Right lobe of liver (tissue), 4 donors: ENCODE measurements around the gene NRM.

Source experiments
- POLR2A ChIP-seq: fragments of 450-650 bp; IDR thresholded peaks from one replicate; pipeline ENCODE4 v1.6.1; 2017; ENCODE audit warnings: antibody characterized with exemption, mild to moderate bottlenecking
- TF ChIP-seq, protein P1 (sequence below), 4 donors: fragments of 200-600 bp in 3 of 4; fragments of 450-650 bp in 1 of 4; IDR thresholded peaks; one replicate each; pipeline versions ENCODE4 v1.5.1 to v1.8.0; 2016 to 2022; ENCODE audit warnings: antibody characterized with exemption in 4 of 4, mild to moderate bottlenecking in 2 of 4
- donor health status: DM: no; HTN: no; CAD: no.
- donor health status: DM: no; HTN: no; CAD: no.
- donor health status: DM: no; HTN: yes; CAD: no.

DNA sequence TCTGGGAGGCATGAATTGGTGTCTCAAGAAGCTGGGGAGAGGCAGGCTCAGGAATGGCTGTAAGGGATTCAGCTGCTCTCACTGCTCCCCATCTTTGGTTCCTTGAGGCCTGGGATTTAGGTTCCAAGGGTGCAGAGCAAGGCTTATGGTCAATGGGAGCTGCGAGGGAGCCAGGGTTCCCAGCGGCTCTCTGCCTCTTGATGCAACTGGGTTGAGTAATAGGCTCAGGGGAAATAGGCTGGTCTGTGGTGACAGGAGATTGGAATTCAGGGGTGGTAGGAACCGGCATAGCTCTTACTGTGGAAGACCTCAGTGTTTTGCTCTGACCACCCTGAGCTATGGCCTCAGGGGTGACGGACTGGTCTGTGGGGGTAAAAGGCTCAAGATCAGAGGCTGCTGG, 13.0 kb upstream of the NRM start:
- TF ChIP-seq, protein P1, sequence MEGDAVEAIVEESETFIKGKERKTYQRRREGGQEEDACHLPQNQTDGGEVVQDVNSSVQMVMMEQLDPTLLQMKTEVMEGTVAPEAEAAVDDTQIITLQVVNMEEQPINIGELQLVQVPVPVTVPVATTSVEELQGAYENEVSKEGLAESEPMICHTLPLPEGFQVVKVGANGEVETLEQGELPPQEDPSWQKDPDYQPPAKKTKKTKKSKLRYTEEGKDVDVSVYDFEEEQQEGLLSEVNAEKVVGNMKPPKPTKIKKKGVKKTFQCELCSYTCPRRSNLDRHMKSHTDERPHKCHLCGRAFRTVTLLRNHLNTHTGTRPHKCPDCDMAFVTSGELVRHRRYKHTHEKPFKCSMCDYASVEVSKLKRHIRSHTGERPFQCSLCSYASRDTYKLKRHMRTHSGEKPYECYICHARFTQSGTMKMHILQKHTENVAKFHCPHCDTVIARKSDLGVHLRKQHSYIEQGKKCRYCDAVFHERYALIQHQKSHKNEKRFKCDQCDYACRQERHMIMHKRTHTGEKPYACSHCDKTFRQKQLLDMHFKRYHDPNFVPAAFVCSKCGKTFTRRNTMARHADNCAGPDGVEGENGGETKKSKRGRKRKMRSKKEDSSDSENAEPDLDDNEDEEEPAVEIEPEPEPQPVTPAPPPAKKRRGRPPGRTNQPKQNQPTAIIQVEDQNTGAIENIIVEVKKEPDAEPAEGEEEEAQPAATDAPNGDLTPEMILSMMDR (IDR thresholded peaks at IDR 0.05): no peak
- TF ChIP-seq POLR2A: no peak
